Measurements from ENCODE around the gene KLHL33. TPM values are rescaled to one million over a fixed set of nuclear protein-coding genes. Genes with fewer than 3 reads are reported as not detected.
A peak's percentile ranks its signal among the peaks of the same experiment; 100 is the strongest.

The KLHL33 gene
- total RNA-seq, 1 experiment from 2014 or later, result not detected

DNA sequence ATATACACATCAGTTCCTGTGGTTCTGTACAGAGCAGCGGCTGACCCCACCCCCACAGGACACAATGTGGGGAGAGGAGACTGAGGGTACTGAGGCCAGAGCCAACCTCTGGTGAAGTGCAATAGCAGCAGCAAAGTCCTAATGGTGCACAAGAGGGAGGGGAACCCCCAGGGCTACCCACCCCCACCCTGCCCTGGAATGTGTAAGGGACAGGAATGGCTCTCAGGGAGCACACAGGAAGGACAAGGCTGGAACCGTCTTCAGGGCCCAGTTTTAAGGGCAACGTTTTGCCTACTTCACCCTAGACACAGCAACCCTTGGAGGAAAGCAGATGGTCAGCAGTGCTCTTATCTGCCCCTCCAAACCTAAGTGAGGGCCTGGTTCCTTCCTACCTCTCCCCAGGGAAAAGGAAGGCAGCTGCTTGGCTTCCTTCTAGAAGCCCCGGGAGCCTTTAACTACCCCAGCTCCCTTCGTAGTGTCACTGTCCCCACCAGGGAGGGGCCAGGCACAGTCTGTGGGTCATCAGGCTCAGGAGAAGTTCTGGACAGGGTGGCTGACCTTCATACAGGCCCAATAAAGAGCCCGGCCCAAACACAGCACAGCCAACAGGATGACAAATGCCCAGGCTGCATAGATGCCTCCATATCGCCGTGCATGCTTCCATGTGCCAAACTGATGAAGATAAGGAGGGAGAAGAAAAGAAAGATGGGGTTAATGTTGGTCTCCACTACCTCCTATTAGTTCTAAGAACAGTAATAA is 22.2 kb upstream of the KLHL33 start:
- intact Hi-C loops (cut with micrococcal nuclease; ENCODE audit: unreplicated experiment) (no loop called here), in situ Hi-C loops (cut with HindIII; ENCODE audit: low pct_unique_long_range_greater_than_20kb, low sequenced_read_pairs) (no loop called here)
- Histone ChIP-seq H3K4me1 (ENCODE audit: control insufficient read depth, insufficient read depth, low read length) (peaks cover 39% of the 10 kb centered on the region), H3K9me3 (ENCODE audit: control insufficient read depth, insufficient read depth, low read depth, low read length) (no peaks in the 10 kb centered on the region), H3K4me3 (ENCODE audit: low read depth in 2 of 2, low read length in 2 of 2) (no peak overlapping the region), H3K36me3 (ENCODE audit: control insufficient read depth, insufficient read depth, low read length) (peaks cover 16% of the 10 kb centered on the region), H3K27me3 (ENCODE audit: control insufficient read depth, insufficient read depth, low read length) (no peaks in the 10 kb centered on the region), H3K27ac (ENCODE audit: low read length) (no peak overlapping the region; the same call in 1 of the 2 replicates)
- ChIA-PET CTCF (no interaction called here), POLR2A (no interaction called here)
- TF ChIP-seq, protein P1, sequence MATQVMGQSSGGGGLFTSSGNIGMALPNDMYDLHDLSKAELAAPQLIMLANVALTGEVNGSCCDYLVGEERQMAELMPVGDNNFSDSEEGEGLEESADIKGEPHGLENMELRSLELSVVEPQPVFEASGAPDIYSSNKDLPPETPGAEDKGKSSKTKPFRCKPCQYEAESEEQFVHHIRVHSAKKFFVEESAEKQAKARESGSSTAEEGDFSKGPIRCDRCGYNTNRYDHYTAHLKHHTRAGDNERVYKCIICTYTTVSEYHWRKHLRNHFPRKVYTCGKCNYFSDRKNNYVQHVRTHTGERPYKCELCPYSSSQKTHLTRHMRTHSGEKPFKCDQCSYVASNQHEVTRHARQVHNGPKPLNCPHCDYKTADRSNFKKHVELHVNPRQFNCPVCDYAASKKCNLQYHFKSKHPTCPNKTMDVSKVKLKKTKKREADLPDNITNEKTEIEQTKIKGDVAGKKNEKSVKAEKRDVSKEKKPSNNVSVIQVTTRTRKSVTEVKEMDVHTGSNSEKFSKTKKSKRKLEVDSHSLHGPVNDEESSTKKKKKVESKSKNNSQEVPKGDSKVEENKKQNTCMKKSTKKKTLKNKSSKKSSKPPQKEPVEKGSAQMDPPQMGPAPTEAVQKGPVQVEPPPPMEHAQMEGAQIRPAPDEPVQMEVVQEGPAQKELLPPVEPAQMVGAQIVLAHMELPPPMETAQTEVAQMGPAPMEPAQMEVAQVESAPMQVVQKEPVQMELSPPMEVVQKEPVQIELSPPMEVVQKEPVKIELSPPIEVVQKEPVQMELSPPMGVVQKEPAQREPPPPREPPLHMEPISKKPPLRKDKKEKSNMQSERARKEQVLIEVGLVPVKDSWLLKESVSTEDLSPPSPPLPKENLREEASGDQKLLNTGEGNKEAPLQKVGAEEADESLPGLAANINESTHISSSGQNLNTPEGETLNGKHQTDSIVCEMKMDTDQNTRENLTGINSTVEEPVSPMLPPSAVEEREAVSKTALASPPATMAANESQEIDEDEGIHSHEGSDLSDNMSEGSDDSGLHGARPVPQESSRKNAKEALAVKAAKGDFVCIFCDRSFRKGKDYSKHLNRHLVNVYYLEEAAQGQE (IDR thresholded peaks at IDR 0.05; ENCODE audit: insufficient read depth in 1 of 2, low read depth in 2 of 2, low read length in 1 of 2), result no peak
- peak; percentile 61; the same call in 1 of the 2 replicates for TF ChIP-seq POLR2AphosphoS5 (IDR thresholded peaks at IDR 0.05; ENCODE audit: low read depth, low read length)
- DNase-seq (ENCODE audit: low read depth, low spot score), result no peak
- BruUV-seq (replicated peaks), result no TSS peak
- ATAC-seq, result no peak

DNA sequence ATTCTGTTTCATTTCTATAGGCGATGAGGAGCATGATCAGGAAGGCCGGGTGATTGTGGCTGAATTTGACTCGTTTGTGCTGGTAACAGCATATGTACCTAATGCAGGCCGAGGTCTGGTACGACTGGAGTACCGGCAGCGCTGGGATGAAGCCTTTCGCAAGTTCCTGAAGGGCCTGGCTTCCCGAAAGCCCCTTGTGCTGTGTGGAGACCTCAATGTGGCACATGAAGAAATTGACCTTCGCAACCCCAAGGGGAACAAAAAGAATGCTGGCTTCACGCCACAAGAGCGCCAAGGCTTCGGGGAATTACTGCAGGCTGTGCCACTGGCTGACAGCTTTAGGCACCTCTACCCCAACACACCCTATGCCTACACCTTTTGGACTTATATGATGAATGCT is 21.0 kb upstream of the KLHL33 start:
- TF ChIP-seq TCF7L2 (IDR thresholded peaks at IDR 0.05; ENCODE audit: low read depth, low read length), result no peak
- TF ChIP-seq, protein P1 (IDR thresholded peaks at IDR 0.05; ENCODE audit: insufficient read depth in 1 of 2, low read depth in 2 of 2, low read length in 1 of 2), result no peak
- TF ChIP-seq, protein P2, sequence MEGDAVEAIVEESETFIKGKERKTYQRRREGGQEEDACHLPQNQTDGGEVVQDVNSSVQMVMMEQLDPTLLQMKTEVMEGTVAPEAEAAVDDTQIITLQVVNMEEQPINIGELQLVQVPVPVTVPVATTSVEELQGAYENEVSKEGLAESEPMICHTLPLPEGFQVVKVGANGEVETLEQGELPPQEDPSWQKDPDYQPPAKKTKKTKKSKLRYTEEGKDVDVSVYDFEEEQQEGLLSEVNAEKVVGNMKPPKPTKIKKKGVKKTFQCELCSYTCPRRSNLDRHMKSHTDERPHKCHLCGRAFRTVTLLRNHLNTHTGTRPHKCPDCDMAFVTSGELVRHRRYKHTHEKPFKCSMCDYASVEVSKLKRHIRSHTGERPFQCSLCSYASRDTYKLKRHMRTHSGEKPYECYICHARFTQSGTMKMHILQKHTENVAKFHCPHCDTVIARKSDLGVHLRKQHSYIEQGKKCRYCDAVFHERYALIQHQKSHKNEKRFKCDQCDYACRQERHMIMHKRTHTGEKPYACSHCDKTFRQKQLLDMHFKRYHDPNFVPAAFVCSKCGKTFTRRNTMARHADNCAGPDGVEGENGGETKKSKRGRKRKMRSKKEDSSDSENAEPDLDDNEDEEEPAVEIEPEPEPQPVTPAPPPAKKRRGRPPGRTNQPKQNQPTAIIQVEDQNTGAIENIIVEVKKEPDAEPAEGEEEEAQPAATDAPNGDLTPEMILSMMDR (IDR thresholded peaks at IDR 0.05), result no peak
- TF ChIP-seq SIN3A (IDR thresholded peaks at IDR 0.05; ENCODE audit: borderline replicate concordance, insufficient read depth, low read depth, low read length), result no peak
- no peak; the same call in 1 of the 2 replicates for TF ChIP-seq POLR2AphosphoS5 (IDR thresholded peaks at IDR 0.05; ENCODE audit: low read depth, low read length)
- peaks cover 33% of the 10 kb centered on the region for H3K4me1 ChIP-seq (ENCODE audit: control insufficient read depth, insufficient read depth, low read length)
- ATAC-seq (no peak), DNase-seq (ENCODE audit: low read depth, low spot score) (no peak)
- intact Hi-C loops (cut with micrococcal nuclease; ENCODE audit: unreplicated experiment), result no loop called here
- ChIA-PET CTCF (no interaction called here), POLR2A (no interaction called here)
- BruUV-seq (replicated peaks), result no TSS peak
- in situ Hi-C loops (cut with HindIII; ENCODE audit: low pct_unique_long_range_greater_than_20kb, low sequenced_read_pairs), result no loop called here
- peak overlapping the region; percentile 97 for H3K27ac ChIP-seq (ENCODE audit: low read length)
- H3K27me3 ChIP-seq (ENCODE audit: control insufficient read depth, insufficient read depth, low read length), result no peaks in the 10 kb centered on the region
- H3K4me3 ChIP-seq (ENCODE audit: low read depth in 2 of 2, low read length in 2 of 2), result peak overlapping the region; percentile 86 to 93; a peak in 3 of 4 replicates
- H3K36me3 ChIP-seq (ENCODE audit: control insufficient read depth, insufficient read depth, low read length), result peaks cover 16% of the 10 kb centered on the region
- H3K9me3 ChIP-seq (ENCODE audit: control insufficient read depth, insufficient read depth, low read depth, low read length), result no peaks in the 10 kb centered on the region

Data from Panc1 (cell line).